Lower leg skin (tissue), 3 donors: ENCODE data around the gene C9orf85.

ENCODE experiments used
- POLR2A ChIP-seq, 2 donors: fragments of 450-650 bp; IDR thresholded peaks; one replicate each; pipeline ENCODE4 v1.6.1; 2016 to 2017; ENCODE audit warnings: antibody characterized with exemption in 2 of 2, mild to moderate bottlenecking in 1 of 2, moderate library complexity in 1 of 2
- TF ChIP-seq, protein P1 (sequence below), 3 donors: fragments of 450-650 bp; IDR thresholded peaks; one replicate each; pipeline ENCODE4 v1.5.1; 2016; ENCODE audit warnings: antibody characterized with exemption in 3 of 3, mild to moderate bottlenecking in 3 of 3, moderate library complexity in 2 of 3

DNA sequence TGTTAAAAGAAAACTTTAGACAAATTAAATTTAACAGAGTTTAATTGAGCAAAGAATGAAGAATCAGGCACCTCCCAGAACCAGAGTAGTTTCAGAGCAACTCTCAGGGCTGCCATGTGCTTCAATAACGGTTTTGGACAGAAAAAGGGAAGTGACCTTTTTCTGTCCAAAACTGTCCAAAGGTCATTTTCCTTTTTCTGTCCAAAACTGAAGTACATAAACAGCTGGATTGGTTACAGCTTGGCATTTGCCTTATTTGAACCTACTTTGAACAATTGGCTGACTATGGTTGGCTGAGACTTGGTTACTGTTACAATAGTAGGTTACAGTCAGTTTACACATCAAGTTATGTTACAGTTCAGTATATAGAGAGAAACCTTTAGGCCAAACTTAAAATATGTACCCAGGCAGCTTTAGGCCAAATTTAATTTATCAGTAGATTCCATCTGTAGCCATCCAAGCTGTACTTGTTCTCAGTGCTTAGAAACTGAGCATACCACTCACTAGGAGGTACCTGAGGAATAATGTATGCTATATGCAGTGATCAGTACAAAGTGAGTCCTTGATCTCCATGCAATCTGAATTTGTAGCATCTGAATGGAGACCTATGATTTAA is 44.0 kb downstream of the C9orf85 start:
- TF ChIP-seq, protein P1, sequence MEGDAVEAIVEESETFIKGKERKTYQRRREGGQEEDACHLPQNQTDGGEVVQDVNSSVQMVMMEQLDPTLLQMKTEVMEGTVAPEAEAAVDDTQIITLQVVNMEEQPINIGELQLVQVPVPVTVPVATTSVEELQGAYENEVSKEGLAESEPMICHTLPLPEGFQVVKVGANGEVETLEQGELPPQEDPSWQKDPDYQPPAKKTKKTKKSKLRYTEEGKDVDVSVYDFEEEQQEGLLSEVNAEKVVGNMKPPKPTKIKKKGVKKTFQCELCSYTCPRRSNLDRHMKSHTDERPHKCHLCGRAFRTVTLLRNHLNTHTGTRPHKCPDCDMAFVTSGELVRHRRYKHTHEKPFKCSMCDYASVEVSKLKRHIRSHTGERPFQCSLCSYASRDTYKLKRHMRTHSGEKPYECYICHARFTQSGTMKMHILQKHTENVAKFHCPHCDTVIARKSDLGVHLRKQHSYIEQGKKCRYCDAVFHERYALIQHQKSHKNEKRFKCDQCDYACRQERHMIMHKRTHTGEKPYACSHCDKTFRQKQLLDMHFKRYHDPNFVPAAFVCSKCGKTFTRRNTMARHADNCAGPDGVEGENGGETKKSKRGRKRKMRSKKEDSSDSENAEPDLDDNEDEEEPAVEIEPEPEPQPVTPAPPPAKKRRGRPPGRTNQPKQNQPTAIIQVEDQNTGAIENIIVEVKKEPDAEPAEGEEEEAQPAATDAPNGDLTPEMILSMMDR (IDR thresholded peaks at IDR 0.05): no peak
- TF ChIP-seq POLR2A (IDR thresholded peaks at IDR 0.05): no peak
